ENCODE results near the gene RNF151.

The RNF151 gene

DNA sequence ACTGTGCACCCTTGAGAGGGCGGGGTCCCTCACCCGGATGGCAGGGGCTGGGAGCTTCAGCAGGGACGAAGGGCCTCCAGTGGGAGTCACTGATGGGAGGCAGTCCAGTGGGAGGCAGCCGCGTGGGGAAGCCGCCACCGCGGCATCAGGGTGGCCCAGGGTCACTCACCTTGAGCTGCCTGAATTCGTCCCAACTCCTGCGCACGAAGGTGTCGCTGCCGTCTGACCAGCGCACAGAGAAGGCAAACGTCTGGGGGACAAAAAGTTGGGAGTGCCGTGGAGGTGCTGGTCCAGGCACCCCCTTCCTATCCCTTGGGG, 14.1 kb downstream of the RNF151 start:
- Histone ChIP-seq H2AK5ac (ENCODE audit: low read depth, low read length) (peak overlapping the region; percentile 84), H3K27me3 (ENCODE audit: control insufficient read depth in 3 of 3, insufficient read depth in 3 of 3, low read depth in 1 of 3, low read length in 3 of 3) (peaks cover 0 to 50% (median 18%) of the 10 kb centered on the region in 3 experiments), H3K4me3 (ENCODE audit: low read length in 2 of 2) (no peak overlapping the region), H3K4ac (ENCODE audit: low read length) (peak overlapping the region; percentile 76), H3K27ac (replicated peaks; ENCODE audit: low read length) (no peak overlapping the region), H3K9ac (ENCODE audit: low read depth, low read length, poor library complexity) (no peak overlapping the region), H2BK120ac (ENCODE audit: low read depth, low read length) (no peak overlapping the region), H3K14ac (ENCODE audit: low read length) (no peak overlapping the region), H2BK5ac (ENCODE audit: low read length) (no peak overlapping the region), H2AFZ (ENCODE audit: low read length) (no peak overlapping the region), H4K91ac (ENCODE audit: low read depth, low read length, poor library complexity) (no peak overlapping the region), H4K8ac (ENCODE audit: low read depth, low read length) (no peak overlapping the region), H3K9me3 (replicated peaks in 1 of 2; ENCODE audit: control insufficient read depth in 2 of 2, insufficient read depth in 1 of 2, low read depth in 1 of 2, low read length in 2 of 2) (no peaks in the 10 kb centered on the region), H3K4me1 (ENCODE audit: control insufficient read depth in 2 of 2, insufficient read depth in 1 of 2, low read depth in 1 of 2, low read length in 2 of 2) (peaks cover 17 to 31% of the 10 kb centered on the region in 2 donors), H3K36me3 (replicated peaks in 1 of 2; ENCODE audit: control insufficient read depth in 2 of 2, insufficient read depth in 2 of 2, low read length in 2 of 2) (peaks cover 25 to 38% of the 10 kb centered on the region in 2 donors), H3K18ac (ENCODE audit: low read length) (no peak overlapping the region), H3K79me1 (ENCODE audit: low read depth, low read length) (peaks cover 11% of the 10 kb centered on the region), H3K23ac (ENCODE audit: low read depth, low read length, poor library complexity) (peak overlapping the region; percentile 99), H2BK15ac (ENCODE audit: low read length) (peak overlapping the region; percentile 49), H3K4me2 (ENCODE audit: insufficient read depth, low read length, poor library complexity, severe bottlenecking) (no peak overlapping the region), H2BK12ac (ENCODE audit: low read length) (peak overlapping the region; percentile 73)
- WGBS, 2 donors (ENCODE audit: extremely low coverage in 2 of 2, insufficient read length in 2 of 2, insufficient replicate concordance in 1 of 2) = no CpG with 5 or more reads among the region's 16 CpGs
- DNase-seq (ENCODE audit: low spot score) = no peak

- Histone ChIP-seq H4K91ac (ENCODE audit: low read depth, low read length, poor library complexity) (no peak within 1 kb of the TSS), H2BK120ac (ENCODE audit: low read depth, low read length) (no peak within 1 kb of the TSS), H3K4me3 (ENCODE audit: low read length in 2 of 2) (no peak within 1 kb of the TSS), H2BK5ac (ENCODE audit: low read length) (peak within 1 kb of the TSS; percentile 66), H3K4me2 (ENCODE audit: insufficient read depth, low read length, poor library complexity, severe bottlenecking) (no peak within 1 kb of the TSS), H2AFZ (ENCODE audit: low read length) (no peak within 1 kb of the TSS), H3K36me3 (replicated peaks in 1 of 2; ENCODE audit: control insufficient read depth in 2 of 2, insufficient read depth in 2 of 2, low read length in 2 of 2) (peaks cover 25 to 38% of the 10 kb centered on the region in 2 donors), H3K79me1 (ENCODE audit: low read depth, low read length) (peaks cover 11% of the 10 kb centered on the region), H3K4ac (ENCODE audit: low read length) (peak within 1 kb of the TSS; percentile 76), H4K8ac (ENCODE audit: low read depth, low read length) (peak within 1 kb of the TSS; percentile 65), H2BK15ac (ENCODE audit: low read length) (peak within 1 kb of the TSS; percentile 49), H3K9me3 (replicated peaks in 1 of 2; ENCODE audit: control insufficient read depth in 2 of 2, insufficient read depth in 1 of 2, low read depth in 1 of 2, low read length in 2 of 2) (no peaks in the 10 kb centered on the region), H3K4me1 (ENCODE audit: control insufficient read depth in 2 of 2, insufficient read depth in 1 of 2, low read depth in 1 of 2, low read length in 2 of 2) (peaks cover 17 to 31% of the 10 kb centered on the region in 2 donors), H3K18ac (ENCODE audit: low read length) (peak within 1 kb of the TSS; percentile 70), H2AK5ac (ENCODE audit: low read depth, low read length) (peak within 1 kb of the TSS; percentile 84), H3K9ac (ENCODE audit: low read depth, low read length, poor library complexity) (peak within 1 kb of the TSS; percentile 44), H3K14ac (ENCODE audit: low read length) (no peak within 1 kb of the TSS), H3K27ac (replicated peaks; ENCODE audit: low read length) (no peak within 1 kb of the TSS), H2BK12ac (ENCODE audit: low read length) (peak within 1 kb of the TSS; percentile 73), H3K23ac (ENCODE audit: low read depth, low read length, poor library complexity) (peak within 1 kb of the TSS; percentile 99), H3K27me3 (ENCODE audit: control insufficient read depth in 3 of 3, insufficient read depth in 3 of 3, low read depth in 1 of 3, low read length in 3 of 3) (peaks cover 0 to 50% (median 18%) of the 10 kb centered on the region in 3 experiments)
- WGBS, 2 donors (ENCODE audit: extremely low coverage in 2 of 2, insufficient read length in 2 of 2, insufficient replicate concordance in 1 of 2) = no CpG with 5 or more reads among the region's 6 CpGs
- DNase-seq (ENCODE audit: low spot score) = no peak
Measured at GRCh38 chr16:1981398-1981836, 14.8 kb downstream of the RNF151 start, which contains the start of gene NOXO1. Gene NOXO1, minus strand, starts transcription at chr16:1981469. Its CDS starts 290 bp downstream, at chr16:1981179.

GRCh38 chr16:1982013-1982433, 15.4 kb downstream of the RNF151 start:
- Histone ChIP-seq H3K27me3 (ENCODE audit: control insufficient read depth in 3 of 3, insufficient read depth in 3 of 3, low read depth in 1 of 3, low read length in 3 of 3) (peaks cover 0 to 50% (median 18%) of the 10 kb centered on the region in 3 experiments), H2AK5ac (ENCODE audit: low read depth, low read length) (peak overlapping the region; percentile 68), H2BK5ac (ENCODE audit: low read length) (no peak overlapping the region), H3K27ac (replicated peaks; ENCODE audit: low read length) (no peak overlapping the region), H3K4me3 (ENCODE audit: low read length in 2 of 2) (no peak overlapping the region), H2BK12ac (ENCODE audit: low read length) (no peak overlapping the region), H2BK15ac (ENCODE audit: low read length) (peak overlapping the region; percentile 37), H3K14ac (ENCODE audit: low read length) (no peak overlapping the region), H2BK120ac (ENCODE audit: low read depth, low read length) (no peak overlapping the region), H4K8ac (ENCODE audit: low read depth, low read length) (no peak overlapping the region), H3K4me2 (ENCODE audit: insufficient read depth, low read length, poor library complexity, severe bottlenecking) (no peak overlapping the region), H4K91ac (ENCODE audit: low read depth, low read length, poor library complexity) (no peak overlapping the region), H3K18ac (ENCODE audit: low read length) (peak overlapping the region; percentile 31), H3K79me1 (ENCODE audit: low read depth, low read length) (peaks cover 11% of the 10 kb centered on the region), H3K9me3 (replicated peaks in 1 of 2; ENCODE audit: control insufficient read depth in 2 of 2, insufficient read depth in 1 of 2, low read depth in 1 of 2, low read length in 2 of 2) (no peaks in the 10 kb centered on the region), H3K36me3 (replicated peaks in 1 of 2; ENCODE audit: control insufficient read depth in 2 of 2, insufficient read depth in 2 of 2, low read length in 2 of 2) (peaks cover 24 to 38% of the 10 kb centered on the region in 2 donors), H3K9ac (ENCODE audit: low read depth, low read length, poor library complexity) (no peak overlapping the region), H2AFZ (ENCODE audit: low read length) (no peak overlapping the region), H3K4me1 (ENCODE audit: control insufficient read depth in 2 of 2, insufficient read depth in 1 of 2, low read depth in 1 of 2, low read length in 2 of 2) (peaks cover 17 to 31% of the 10 kb centered on the region in 2 donors), H3K4ac (ENCODE audit: low read length) (no peak overlapping the region), H3K23ac (ENCODE audit: low read depth, low read length, poor library complexity) (no peak overlapping the region)
- no CpG with 5 or more reads among the region's 5 CpGs for WGBS, 2 donors (ENCODE audit: extremely low coverage in 2 of 2, insufficient read length in 2 of 2, insufficient replicate concordance in 1 of 2)
- no peak for DNase-seq (ENCODE audit: low spot score)

DNA sequence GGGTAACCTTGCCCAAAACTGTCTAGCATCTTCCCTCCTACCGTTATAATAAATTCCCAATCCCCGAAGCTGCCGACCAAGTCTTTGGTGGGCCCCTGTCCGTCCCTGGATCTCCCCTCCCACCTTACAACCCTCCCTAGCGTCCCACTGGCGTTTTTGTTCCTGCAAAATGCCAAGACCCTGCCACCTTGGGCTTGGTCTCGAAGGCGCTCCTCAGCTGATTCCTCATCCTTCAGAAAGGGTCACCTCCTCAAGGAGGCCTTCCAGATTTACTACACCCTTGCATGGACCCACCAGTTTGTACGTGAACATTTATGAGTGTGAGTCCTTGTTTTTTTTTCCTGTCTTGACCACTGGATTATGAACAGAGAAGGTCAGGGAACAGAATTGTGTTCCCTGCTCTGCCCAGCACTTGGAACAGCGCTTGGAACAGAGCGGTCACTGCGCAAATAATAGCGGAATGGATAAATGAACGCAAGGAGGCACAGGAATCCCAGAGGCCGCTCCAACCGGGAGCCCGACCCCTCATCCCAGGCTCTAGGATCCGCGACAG, 16.4 kb downstream of the RNF151 start:
- Histone ChIP-seq H3K36me3 (replicated peaks in 1 of 2; ENCODE audit: control insufficient read depth in 2 of 2, insufficient read depth in 2 of 2, low read length in 2 of 2) (peaks cover 22 to 32% of the 10 kb centered on the region in 2 donors), H2BK12ac (ENCODE audit: low read length) (no peak overlapping the region), H3K27me3 (ENCODE audit: control insufficient read depth in 3 of 3, insufficient read depth in 3 of 3, low read depth in 1 of 3, low read length in 3 of 3) (peaks cover 0 to 48% (median 18%) of the 10 kb centered on the region in 3 experiments), H3K9ac (ENCODE audit: low read depth, low read length, poor library complexity) (no peak overlapping the region), H2BK120ac (ENCODE audit: low read depth, low read length) (no peak overlapping the region), H4K91ac (ENCODE audit: low read depth, low read length, poor library complexity) (no peak overlapping the region), H3K79me1 (ENCODE audit: low read depth, low read length) (peaks cover 11% of the 10 kb centered on the region), H3K4me1 (ENCODE audit: control insufficient read depth in 2 of 2, insufficient read depth in 1 of 2, low read depth in 1 of 2, low read length in 2 of 2) (peaks cover 17 to 31% of the 10 kb centered on the region in 2 donors), H3K9me3 (replicated peaks in 1 of 2; ENCODE audit: control insufficient read depth in 2 of 2, insufficient read depth in 1 of 2, low read depth in 1 of 2, low read length in 2 of 2) (no peaks in the 10 kb centered on the region), H3K23ac (ENCODE audit: low read depth, low read length, poor library complexity) (peak overlapping the region; percentile 98), H4K8ac (ENCODE audit: low read depth, low read length) (no peak overlapping the region), H3K4ac (ENCODE audit: low read length) (no peak overlapping the region), H2AK5ac (ENCODE audit: low read depth, low read length) (no peak overlapping the region), H3K14ac (ENCODE audit: low read length) (no peak overlapping the region), H2BK5ac (ENCODE audit: low read length) (peak overlapping the region; percentile 87), H3K4me3 (ENCODE audit: low read length in 2 of 2) (peak overlapping the region; percentile 87 to 88), H3K18ac (ENCODE audit: low read length) (peak overlapping the region; percentile 100), H2AFZ (ENCODE audit: low read length) (peak overlapping the region; percentile 99), H3K27ac (replicated peaks; ENCODE audit: low read length) (peak overlapping the region; percentile 40), H3K4me2 (ENCODE audit: insufficient read depth, low read length, poor library complexity, severe bottlenecking) (peak overlapping the region; percentile 96), H2BK15ac (ENCODE audit: low read length) (no peak overlapping the region)
- no CpG with 5 or more reads among the region's 19 CpGs for WGBS, 2 donors (ENCODE audit: extremely low coverage in 2 of 2, insufficient read length in 2 of 2, insufficient replicate concordance in 1 of 2)
- no peak for DNase-seq (ENCODE audit: low spot score)

Data from neuronal stem cell (in vitro differentiated cells).